Tibial nerve (tissue), 3 donors: ENCODE data around the gene LRRC70.

Source experiments
- CTCF ChIP-seq, 5 experiments: fragments of 200-600 bp in 3 of 5; fragments of 450-650 bp in 2 of 5; sonication (generic) in 3 of 5; IDR thresholded peaks; one replicate each; pipeline ENCODE4 v1.5.1; 2016 to 2019; ENCODE audit warnings: antibody characterized with exemption in 5 of 5, mild to moderate bottlenecking in 3 of 5, moderate library complexity in 2 of 5
- POLR2A ChIP-seq, 2 donors: fragments of 450-650 bp; IDR thresholded peaks; one replicate each; pipeline ENCODE4 v1.6.1; 2017; ENCODE audit warnings: antibody characterized with exemption in 2 of 2, mild to moderate bottlenecking in 2 of 2, moderate library complexity in 2 of 2

DNA sequence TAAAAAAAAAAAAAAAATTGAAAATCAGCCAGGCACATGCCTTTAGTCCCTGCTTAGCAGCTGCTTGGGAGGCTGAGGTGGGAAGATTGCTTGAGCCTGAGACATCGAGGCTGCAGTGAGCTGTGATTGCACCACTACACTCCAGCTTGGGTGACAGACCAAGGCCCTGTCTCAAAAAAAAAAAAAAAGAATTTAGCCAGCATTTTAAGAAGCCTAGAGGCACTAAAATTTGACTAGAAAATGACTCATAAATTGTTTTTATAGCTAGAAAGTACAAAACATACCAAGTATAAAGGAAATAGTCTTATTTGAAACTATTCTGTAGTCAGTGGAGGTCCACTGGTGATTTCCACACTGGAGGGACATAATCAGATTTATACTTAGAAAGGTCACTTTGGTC is 17.5 kb downstream of the LRRC70 start:
- no peak for TF ChIP-seq CTCF (IDR thresholded peaks at IDR 0.05)
- TF ChIP-seq POLR2A (IDR thresholded peaks at IDR 0.05) = no peak
